CD14-positive monocyte (primary cell): Measurements from ENCODE around the gene PCED1B. TPM values are rescaled to one million over a fixed set of nuclear protein-coding genes. Genes with fewer than 3 reads are reported as not detected.

Experiments used
- DNase-seq, 3 donors: peaks; one replicate each; pipeline ENCODE4 v3.0.0-alpha.2; 2011 to 2022
- H2AFZ ChIP-seq: 2 replicates; pipeline ENCODE4 v1.6.0; 2012; ENCODE audit warnings: mild to moderate bottlenecking, low read depth, low read length, inconsistent platforms; ENCODE audit not compliant: insufficient read depth, poor library complexity, severe bottlenecking
- H3K27ac ChIP-seq, 2 donors: 1 replicate in 1 of 2; 2 replicates in 1 of 2; pipeline ENCODE4 v1.5.1; 2012 to 2013; ENCODE audit warnings: low read length in 2 of 2, control low read depth in 1 of 2, inconsistent platforms in 1 of 2, low read depth in 1 of 2, mild to moderate bottlenecking in 1 of 2
- H3K27me3 ChIP-seq, 2 donors: one replicate each; pipeline versions ENCODE4 v1.6.0 to v1.6.1; 2011 to 2013; ENCODE audit warnings: low read length in 2 of 2; ENCODE audit not compliant: control insufficient read depth in 2 of 2, insufficient read depth in 2 of 2
- H3K36me3 ChIP-seq, 2 donors: replicated peaks in 1 of 2; 1 replicate in 1 of 2; 2 replicates in 1 of 2; pipeline versions ENCODE4 v1.5.1 to v1.6.1; 2012 to 2013; ENCODE audit warnings: low read length in 2 of 2, control low read depth in 1 of 2, inconsistent platforms in 1 of 2, mild to moderate bottlenecking in 1 of 2; ENCODE audit not compliant: insufficient read depth in 2 of 2, control insufficient read depth in 1 of 2
- H3K4me1 ChIP-seq, 2 donors: 1 replicate in 1 of 2; 2 replicates in 1 of 2; pipeline versions ENCODE4 v1.5.1 to v1.6.1; 2012 to 2013; ENCODE audit warnings: low read length in 2 of 2, control low read depth in 1 of 2, inconsistent platforms in 1 of 2, mild to moderate bottlenecking in 1 of 2, moderate library complexity in 1 of 2; ENCODE audit not compliant: insufficient read depth in 2 of 2, control insufficient read depth in 1 of 2
- H3K4me2 ChIP-seq: replicated peaks from 2 replicates; pipeline ENCODE3; 2012; ENCODE audit warnings: low read length, moderate library complexity, mild to moderate bottlenecking; ENCODE audit not compliant: poor library complexity, severe bottlenecking; ENCODE audit errors: extremely low read depth
- H3K4me3 ChIP-seq, 3 experiments: fragments of 200-600 bp in 1 of 3; sonication (generic) in 1 of 3; replicated peaks in 1 of 3; 1 replicate in 2 of 3; 2 replicates in 1 of 3; pipeline ENCODE4 v1.5.1; 2011 to 2013; ENCODE audit warnings: low read length in 3 of 3, mild to moderate bottlenecking in 3 of 3, control low read depth in 2 of 3, low read depth in 2 of 3, inconsistent platforms in 1 of 3, moderate library complexity in 1 of 3
- H3K79me2 ChIP-seq: 2 replicates; pipeline ENCODE4 v1.6.0; 2012; ENCODE audit warnings: mild to moderate bottlenecking, control low read depth, inconsistent platforms, low read length, moderate library complexity; ENCODE audit not compliant: insufficient read depth
- H3K9ac ChIP-seq: 2 replicates; pipeline ENCODE4 v1.6.0; 2017; ENCODE audit warnings: low read length, mild to moderate bottlenecking; ENCODE audit not compliant: insufficient read depth, poor library complexity, severe bottlenecking
- H3K9me3 ChIP-seq, 2 donors: replicated peaks in 1 of 2; 1 replicate in 1 of 2; 2 replicates in 1 of 2; pipeline versions ENCODE4 v1.5.1 to v1.6.1; 2012 to 2013; ENCODE audit warnings: low read length in 2 of 2, control low read depth in 1 of 2; ENCODE audit not compliant: control insufficient read depth in 1 of 2, insufficient read depth in 1 of 2
- H4K20me1 ChIP-seq: 2 replicates; pipeline ENCODE4 v1.6.0; 2012; ENCODE audit warnings: mild to moderate bottlenecking, low read length, control low read depth, moderate library complexity; ENCODE audit not compliant: insufficient read depth
- H3K27ac Mint-ChIP-seq, 7 donors: one replicate each; pipeline ENCODE4 v1.8.0; 2020; ENCODE audit warnings: mild to moderate bottlenecking in 7 of 7, mixed read lengths in 7 of 7, moderate library complexity in 6 of 7, inconsistent platforms in 2 of 7
- H3K27me3 Mint-ChIP-seq, 3 donors: one replicate each; pipeline ENCODE4 v1.8.0; 2021 to 2022; ENCODE audit warnings: low read depth in 3 of 3, mild to moderate bottlenecking in 3 of 3, mixed read lengths in 3 of 3, moderate library complexity in 3 of 3, inconsistent platforms in 1 of 3
- H3K36me3 Mint-ChIP-seq, 2 donors: one replicate each; pipeline ENCODE4 v1.8.0; 2020; ENCODE audit warnings: mixed read lengths in 2 of 2, inconsistent platforms in 1 of 2, mild to moderate bottlenecking in 1 of 2
- H3K4me1 Mint-ChIP-seq: one replicate; pipeline ENCODE4 v1.8.0; 2020; ENCODE audit warnings: mild to moderate bottlenecking, mixed read lengths
- H3K4me3 Mint-ChIP-seq, 2 donors: one replicate each; pipeline ENCODE4 v1.8.0; 2020; ENCODE audit warnings: mild to moderate bottlenecking in 2 of 2, mixed read lengths in 2 of 2, moderate library complexity in 1 of 2
- H3K9me3 Mint-ChIP-seq, 7 donors: one replicate each; pipeline ENCODE4 v1.8.0; 2020 to 2022; ENCODE audit warnings: mixed read lengths in 7 of 7, mild to moderate bottlenecking in 6 of 7, moderate library complexity in 6 of 7, inconsistent platforms in 2 of 7
- WGBS: methylation state at CpG from one replicate; pipeline ENCODE4 v1.1.5; 2013; ENCODE audit warnings: missing lambda C conversion rate; ENCODE audit not compliant: insufficient coverage; 5-methylcytosine and 5-hydroxymethylcytosine counted together
- intact Hi-C, 2 donors: fragments of 100-400 bp; cut with micrococcal nuclease; formaldehyde crosslinking; loops; one replicate each; pipeline versions ENCODE4 v1.15.0 to v1.15.1; 2023
- polyA plus RNA-seq, 3 donors: library from polyadenylated mRNA; depleted of rRNA in 1 of 3; unstranded in 2 of 3; stranded (reverse) in 1 of 3; fragments of 300-500 nt in 2 of 3; fragments of >200 nt in 1 of 3; fragmentation: Illumina TruSeq in 2 of 3; gene quantifications; 1 replicate in 2 of 3; 2 replicates in 1 of 3; pipeline ENCODE4 v1.2.3, GENCODE V29; 2012 to 2021
- TF ChIP-seq, protein P1 (sequence below): fragments of 200-600 bp; IDR thresholded peaks from one replicate; pipeline ENCODE4 v1.8.0; 2022; ENCODE audit warnings: antibody characterized with exemption, mild to moderate bottlenecking

PCED1B gene
- polyA plus RNA-seq, 3 donors = 0.10 to 0.65 TPM; not detected in 1

DNA sequence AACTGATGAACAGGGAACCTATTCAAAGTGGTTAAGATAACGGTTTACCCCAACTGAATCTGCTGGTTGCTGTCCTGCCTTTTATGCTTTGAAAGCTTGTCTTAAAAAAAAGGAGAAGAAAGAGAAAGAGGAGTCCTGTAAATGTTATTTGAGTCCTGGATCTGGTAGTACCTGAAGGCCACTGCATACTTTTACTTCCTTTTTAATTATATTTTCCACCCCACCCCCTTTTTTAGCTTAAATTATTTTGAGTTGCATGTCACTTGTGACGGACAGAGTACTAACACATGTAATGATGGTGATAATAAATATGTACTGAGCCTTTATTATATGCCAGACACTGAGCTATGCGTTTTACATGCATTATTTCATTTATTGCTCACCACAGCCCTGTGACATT is 2.9 kb downstream of the PCED1B start:
- no peaks in the 10 kb centered on the region for H3K9me3 ChIP-seq
- no peak for DNase-seq
- no peak overlapping the region for H3K9ac ChIP-seq
- peaks cover 43 to 66% of the 10 kb centered on the region in 2 donors for H3K4me1 ChIP-seq
- WGBS = no CpG with 5 or more reads among the region's 3 CpGs
- no peak overlapping the region for H3K27ac ChIP-seq
- peak overlapping the region in 1 of 7 donors; percentile 9 for H3K27ac Mint-ChIP-seq
- H4K20me1 ChIP-seq = no peaks in the 10 kb centered on the region
- no peaks in the 10 kb centered on the region for H3K79me2 ChIP-seq
- intact Hi-C loops = loop anchor here (5.0 to 10.0 kb wide), 3 partner anchors 135 to 313 kb away; no protein-coding TSS in a partner anchor
- H3K4me3 ChIP-seq = no peak overlapping the region
- H3K4me3 Mint-ChIP-seq = no peak overlapping the region
- H3K36me3 ChIP-seq = no peaks in the 10 kb centered on the region
- H3K9me3 Mint-ChIP-seq = peaks cover 0 to 2% (median 0%) of the 10 kb centered on the region in 7 donors
- TF ChIP-seq, protein P1, sequence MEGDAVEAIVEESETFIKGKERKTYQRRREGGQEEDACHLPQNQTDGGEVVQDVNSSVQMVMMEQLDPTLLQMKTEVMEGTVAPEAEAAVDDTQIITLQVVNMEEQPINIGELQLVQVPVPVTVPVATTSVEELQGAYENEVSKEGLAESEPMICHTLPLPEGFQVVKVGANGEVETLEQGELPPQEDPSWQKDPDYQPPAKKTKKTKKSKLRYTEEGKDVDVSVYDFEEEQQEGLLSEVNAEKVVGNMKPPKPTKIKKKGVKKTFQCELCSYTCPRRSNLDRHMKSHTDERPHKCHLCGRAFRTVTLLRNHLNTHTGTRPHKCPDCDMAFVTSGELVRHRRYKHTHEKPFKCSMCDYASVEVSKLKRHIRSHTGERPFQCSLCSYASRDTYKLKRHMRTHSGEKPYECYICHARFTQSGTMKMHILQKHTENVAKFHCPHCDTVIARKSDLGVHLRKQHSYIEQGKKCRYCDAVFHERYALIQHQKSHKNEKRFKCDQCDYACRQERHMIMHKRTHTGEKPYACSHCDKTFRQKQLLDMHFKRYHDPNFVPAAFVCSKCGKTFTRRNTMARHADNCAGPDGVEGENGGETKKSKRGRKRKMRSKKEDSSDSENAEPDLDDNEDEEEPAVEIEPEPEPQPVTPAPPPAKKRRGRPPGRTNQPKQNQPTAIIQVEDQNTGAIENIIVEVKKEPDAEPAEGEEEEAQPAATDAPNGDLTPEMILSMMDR = no peak
- H3K4me1 Mint-ChIP-seq = peaks cover 68% of the 10 kb centered on the region
- no peaks in the 10 kb centered on the region for H3K36me3 Mint-ChIP-seq
- peaks cover 5 to 16% of the 10 kb centered on the region in 2 donors for H3K27me3 ChIP-seq
- peaks cover 10 to 20% (median 13%) of the 10 kb centered on the region in 3 donors for H3K27me3 Mint-ChIP-seq
- H2AFZ ChIP-seq = no peak overlapping the region
- H3K4me2 ChIP-seq = no peak overlapping the region

DNA sequence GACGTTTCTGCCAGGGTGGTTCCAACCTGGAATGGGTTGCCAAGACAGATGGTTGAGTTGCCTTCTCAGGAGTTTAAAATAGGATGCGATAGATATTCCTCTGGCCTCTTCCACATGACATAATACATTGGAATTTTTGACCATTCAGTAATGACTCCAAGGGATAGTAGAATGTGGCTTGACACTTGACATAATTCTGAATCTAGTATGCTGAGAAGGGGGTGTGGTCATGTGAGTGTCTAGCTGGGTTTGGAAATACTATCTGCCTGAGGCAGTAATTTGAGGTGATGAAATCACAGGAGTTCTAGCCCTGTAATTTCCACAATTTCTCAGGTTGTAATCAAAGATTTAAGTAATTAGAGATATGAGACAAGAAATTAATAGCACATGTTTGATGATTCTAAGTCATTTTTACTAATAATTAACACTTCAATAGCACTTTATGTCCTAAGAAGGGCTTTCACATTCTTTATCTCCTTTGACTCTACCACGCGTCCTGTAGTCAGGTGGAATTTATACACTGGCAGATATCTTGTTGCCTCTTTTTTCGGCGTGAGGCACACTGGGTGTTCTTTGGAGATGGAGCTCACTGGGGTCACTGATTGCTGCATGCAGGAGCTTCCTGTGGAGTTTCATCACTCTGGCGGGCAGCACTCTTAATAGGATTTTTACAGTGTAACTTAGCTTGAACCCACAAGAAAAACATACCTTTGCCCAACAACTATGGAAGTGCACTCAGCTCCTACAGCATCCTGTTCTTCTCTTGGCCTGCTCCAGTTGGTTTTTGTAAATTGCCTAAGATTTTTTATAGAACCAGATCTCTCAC is 3.6 kb downstream of the PCED1B start:
- H3K4me1 Mint-ChIP-seq = peaks cover 68% of the 10 kb centered on the region
- H3K27ac Mint-ChIP-seq = peak overlapping the region in 2 of 7 donors; percentile 33 to 46
- Histone ChIP-seq H2AFZ (no peak overlapping the region), H3K4me3 (no peak overlapping the region), H3K9ac (no peak overlapping the region), H3K36me3 (no peaks in the 10 kb centered on the region), H3K4me2 (no peak overlapping the region), H3K27ac (no peak overlapping the region), H4K20me1 (no peaks in the 10 kb centered on the region), H3K4me1 (peaks cover 43 to 66% of the 10 kb centered on the region in 2 donors), H3K9me3 (no peaks in the 10 kb centered on the region), H3K27me3 (peaks cover 5 to 14% of the 10 kb centered on the region in 2 donors), H3K79me2 (no peaks in the 10 kb centered on the region)
- H3K27me3 Mint-ChIP-seq = peaks cover 10 to 14% (median 10%) of the 10 kb centered on the region in 3 donors
- peak; percentile 17 to 63 (median 54) for DNase-seq
- WGBS = 50% methylated on average over 2 of the region's 7 CpGs
- H3K9me3 Mint-ChIP-seq = peaks cover 0 to under 1% (median 0%) of the 10 kb centered on the region in 7 donors
- no peaks in the 10 kb centered on the region for H3K36me3 Mint-ChIP-seq
- no peak overlapping the region for H3K4me3 Mint-ChIP-seq
- intact Hi-C loops = loop anchor here (5.0 to 10.0 kb wide), 3 partner anchors 134 to 312 kb away; no protein-coding TSS in a partner anchor
- TF ChIP-seq, protein P1 = no peak
